Gastrocnemius medialis (tissue), 4 donors: ENCODE results near the gene HS3ST5.

ENCODE experiments used
- POLR2A ChIP-seq, 2 donors: fragments of 450-650 bp; IDR thresholded peaks; one replicate each; pipeline ENCODE4 v1.6.1; 2017; ENCODE audit warnings: antibody characterized with exemption in 2 of 2, mild to moderate bottlenecking in 2 of 2, moderate library complexity in 2 of 2
- TF ChIP-seq, protein P1 (sequence below), 5 experiments: fragments of 450-650 bp in 3 of 5; fragments of 200-600 bp in 2 of 5; sonication (generic) in 2 of 5; IDR thresholded peaks in 4 of 5; conservative IDR thresholded peaks in 1 of 5; 1 replicate in 4 of 5; 2 replicates in 1 of 5; pipeline ENCODE4 v1.5.1; 2016 to 2019; ENCODE audit warnings: antibody characterized with exemption in 5 of 5, mild to moderate bottlenecking in 3 of 5, moderate library complexity in 3 of 5

DNA sequence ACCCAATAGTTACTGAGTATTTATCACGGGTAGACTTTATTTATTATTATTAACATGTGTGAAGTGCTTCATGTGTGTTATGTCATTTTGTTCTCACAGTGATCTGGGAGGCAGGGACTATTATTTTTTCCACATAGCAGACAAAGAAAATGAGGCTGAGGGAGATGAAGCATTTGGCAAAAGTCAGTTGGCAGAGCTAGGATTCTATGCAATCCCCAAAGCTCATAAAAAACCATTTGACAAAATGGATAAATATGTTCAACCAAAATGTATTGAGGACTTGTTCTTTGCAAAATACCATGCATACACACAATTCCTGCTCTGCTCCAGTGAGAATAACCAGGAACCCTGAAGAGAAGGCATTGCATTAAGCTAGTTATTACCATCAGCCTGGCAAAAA is 184.4 kb downstream of the HS3ST5 start:
- no peak for TF ChIP-seq POLR2A (IDR thresholded peaks at IDR 0.05)
- TF ChIP-seq, protein P1, sequence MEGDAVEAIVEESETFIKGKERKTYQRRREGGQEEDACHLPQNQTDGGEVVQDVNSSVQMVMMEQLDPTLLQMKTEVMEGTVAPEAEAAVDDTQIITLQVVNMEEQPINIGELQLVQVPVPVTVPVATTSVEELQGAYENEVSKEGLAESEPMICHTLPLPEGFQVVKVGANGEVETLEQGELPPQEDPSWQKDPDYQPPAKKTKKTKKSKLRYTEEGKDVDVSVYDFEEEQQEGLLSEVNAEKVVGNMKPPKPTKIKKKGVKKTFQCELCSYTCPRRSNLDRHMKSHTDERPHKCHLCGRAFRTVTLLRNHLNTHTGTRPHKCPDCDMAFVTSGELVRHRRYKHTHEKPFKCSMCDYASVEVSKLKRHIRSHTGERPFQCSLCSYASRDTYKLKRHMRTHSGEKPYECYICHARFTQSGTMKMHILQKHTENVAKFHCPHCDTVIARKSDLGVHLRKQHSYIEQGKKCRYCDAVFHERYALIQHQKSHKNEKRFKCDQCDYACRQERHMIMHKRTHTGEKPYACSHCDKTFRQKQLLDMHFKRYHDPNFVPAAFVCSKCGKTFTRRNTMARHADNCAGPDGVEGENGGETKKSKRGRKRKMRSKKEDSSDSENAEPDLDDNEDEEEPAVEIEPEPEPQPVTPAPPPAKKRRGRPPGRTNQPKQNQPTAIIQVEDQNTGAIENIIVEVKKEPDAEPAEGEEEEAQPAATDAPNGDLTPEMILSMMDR (IDR thresholded peaks at IDR 0.05 in 4 of 5, conservative IDR thresholded peaks at IDR 0.05 in 1 of 5): no peak
